ENCODE results near the gene UBE2E3.

Gene UBE2E3

DNA sequence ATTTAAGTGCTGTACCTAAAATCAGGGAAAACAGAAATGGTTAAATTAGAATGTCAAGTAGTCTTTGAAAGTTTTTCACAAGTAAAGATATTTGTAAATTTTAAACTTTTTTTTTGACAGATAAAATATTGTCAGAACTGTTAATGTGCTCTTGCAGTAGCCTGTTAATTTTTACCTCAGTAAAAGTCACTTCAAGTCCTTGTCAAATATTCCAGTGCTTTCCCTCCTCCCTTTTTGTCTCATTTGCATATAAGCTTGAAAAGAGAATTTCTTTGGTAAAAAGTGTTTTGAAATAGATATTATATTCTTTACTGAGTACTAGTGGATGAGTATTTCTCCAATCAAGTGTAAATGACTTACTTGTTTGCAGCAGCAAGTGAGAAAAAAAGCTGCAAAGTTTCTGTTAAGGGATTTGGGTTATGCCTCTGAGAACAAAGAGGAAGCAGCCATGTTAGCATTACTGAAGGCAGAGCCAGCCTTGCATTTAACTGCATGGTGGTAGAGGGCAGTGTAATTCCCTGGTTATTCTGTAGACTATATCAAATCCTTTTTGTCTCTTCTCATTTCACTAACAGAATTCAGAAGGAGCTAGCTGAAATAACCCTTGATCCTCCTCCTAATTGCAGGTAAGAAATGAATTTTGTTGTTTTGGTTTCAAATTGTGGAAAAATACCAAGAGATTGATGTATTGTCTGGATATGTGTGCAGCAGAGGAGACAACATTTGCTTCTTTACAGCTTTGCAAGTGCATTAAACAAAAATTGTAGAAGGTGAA, 3.2 kb downstream of the UBE2E3 start:
- TF ChIP-seq EZH2phosphoT487 (IDR thresholded peaks at IDR 0.05; ENCODE audit: borderline replicate concordance, low read length) (no peak), CTCF (IDR thresholded peaks at IDR 0.05; ENCODE audit: low read depth, low read length, poor library complexity, severe bottlenecking) (peak; percentile 48)
- peaks cover 11% of the 10 kb centered on the region for H3F3A ChIP-seq (ENCODE audit: control insufficient read depth, insufficient read depth)
- peaks cover 39% of the 10 kb centered on the region for H3K4me1 ChIP-seq (ENCODE audit: control insufficient read depth, low read length)
- peaks cover 34% of the 10 kb centered on the region for H3K36me3 ChIP-seq (ENCODE audit: control insufficient read depth, low read length)
- H3K4me2 ChIP-seq (ENCODE audit: low read length) = peak overlapping the region; percentile 82
- H3K4me3 ChIP-seq (ENCODE audit: low read length) = peak overlapping the region; percentile 27
- no peaks in the 10 kb centered on the region for H4K20me1 ChIP-seq (ENCODE audit: control insufficient read depth, insufficient read depth, low read depth, low read length)
- no peaks in the 10 kb centered on the region for H3K9me2 ChIP-seq (replicated peaks; ENCODE audit: control insufficient read depth, low read length)
- H3K79me2 ChIP-seq (ENCODE audit: control insufficient read depth, low read length) = peaks cover 41% of the 10 kb centered on the region
- H3K27me3 ChIP-seq (ENCODE audit: control insufficient read depth, low read length) = peaks cover 9% of the 10 kb centered on the region; the same call in 1 of the 2 replicates
- no peak overlapping the region for H3K27ac ChIP-seq (ENCODE audit: low read depth, low read length)
- H3K9me3 ChIP-seq (ENCODE audit: control insufficient read depth, insufficient read depth, low read length) = no peaks in the 10 kb centered on the region

- Histone ChIP-seq H3K79me2 (ENCODE audit: control insufficient read depth, low read length) (peaks cover 44% of the 10 kb centered on the region), H3K4me1 (ENCODE audit: control insufficient read depth, low read length) (peaks cover 31% of the 10 kb centered on the region), H3K27ac (ENCODE audit: low read depth, low read length) (no peak overlapping the region), H3F3A (ENCODE audit: control insufficient read depth, insufficient read depth) (no peaks in the 10 kb centered on the region), H3K9me2 (replicated peaks; ENCODE audit: control insufficient read depth, low read length) (no peaks in the 10 kb centered on the region), H4K20me1 (ENCODE audit: control insufficient read depth, insufficient read depth, low read depth, low read length) (no peaks in the 10 kb centered on the region), H3K4me2 (ENCODE audit: low read length) (no peak overlapping the region), H3K4me3 (ENCODE audit: low read length) (no peak overlapping the region), H3K9me3 (ENCODE audit: control insufficient read depth, insufficient read depth, low read length) (no peaks in the 10 kb centered on the region), H3K36me3 (ENCODE audit: control insufficient read depth, low read length) (peaks cover 49% of the 10 kb centered on the region), H3K27me3 (ENCODE audit: control insufficient read depth, low read length) (no peaks in the 10 kb centered on the region)
- TF ChIP-seq CTCF (IDR thresholded peaks at IDR 0.05; ENCODE audit: low read depth, low read length, poor library complexity, severe bottlenecking) = no peak
- TF ChIP-seq EZH2phosphoT487 (IDR thresholded peaks at IDR 0.05; ENCODE audit: borderline replicate concordance, low read length) = no peak
Measured at GRCh38 chr2:180985771-180986395, 5.5 kb downstream of the UBE2E3 start.

GRCh38 chr2:180987146-180987545, 6.7 kb downstream of the UBE2E3 start:
- Histone ChIP-seq H3K9me2 (replicated peaks; ENCODE audit: control insufficient read depth, low read length) (no peaks in the 10 kb centered on the region), H3K27me3 (ENCODE audit: control insufficient read depth, low read length) (no peaks in the 10 kb centered on the region), H4K20me1 (ENCODE audit: control insufficient read depth, insufficient read depth, low read depth, low read length) (no peaks in the 10 kb centered on the region), H3K36me3 (ENCODE audit: control insufficient read depth, low read length) (peaks cover 52% of the 10 kb centered on the region), H3K27ac (ENCODE audit: low read depth, low read length) (no peak overlapping the region), H3K4me3 (ENCODE audit: low read length) (no peak overlapping the region), H3K9me3 (ENCODE audit: control insufficient read depth, insufficient read depth, low read length) (no peaks in the 10 kb centered on the region), H3F3A (ENCODE audit: control insufficient read depth, insufficient read depth) (no peaks in the 10 kb centered on the region), H3K4me1 (ENCODE audit: control insufficient read depth, low read length) (peaks cover 28% of the 10 kb centered on the region), H3K4me2 (ENCODE audit: low read length) (no peak overlapping the region), H3K79me2 (ENCODE audit: control insufficient read depth, low read length) (peaks cover 35% of the 10 kb centered on the region)
- TF ChIP-seq EZH2phosphoT487 (IDR thresholded peaks at IDR 0.05; ENCODE audit: borderline replicate concordance, low read length) (no peak), CTCF (IDR thresholded peaks at IDR 0.05; ENCODE audit: low read depth, low read length, poor library complexity, severe bottlenecking) (no peak)

Data from DOHH2 (cell line).